HG03097 (cell line): ENCODE results near the gene PICK1.

Source experiments
- ATAC-seq: cut with Tn5 transposase; IDR thresholded peaks from one replicate; pipeline ENCODE4 v1.9.1; 2021; ENCODE audit not compliant: unreplicated experiment, low FRiP score

The PICK1 gene

GRCh38 chr22:38046070-38046748, 11.0 kb upstream of the PICK1 start:
- no peak for ATAC-seq

- ATAC-seq: no peak
Measured at GRCh38 chr22:38049812-38050619, 7.2 kb upstream of the PICK1 start.

- no peak for ATAC-seq
Measured at GRCh38 chr22:38050720-38051119, 6.5 kb upstream of the PICK1 start.

- ATAC-seq: no peak
Measured at GRCh38 chr22:38051261-38051660, 5.9 kb upstream of the PICK1 start.

GRCh38 chr22:38051900-38052862, 5.0 kb upstream of the PICK1 start:
- ATAC-seq: no peak

GRCh38 chr22:38062791-38063190, 5.6 kb downstream of the PICK1 start:
- ATAC-seq: no peak

GRCh38 chr22:38065539-38065938, 8.3 kb downstream of the PICK1 start:
- ATAC-seq: no peak

- no peak for ATAC-seq
Measured at GRCh38 chr22:38066381-38067027, 9.3 kb downstream of the PICK1 start.

- ATAC-seq: no peak
Measured at GRCh38 chr22:38067028-38067415, 9.8 kb downstream of the PICK1 start.

- ATAC-seq: no peak
Measured at GRCh38 chr22:38067761-38068360, 10.7 kb downstream of the PICK1 start.

GRCh38 chr22:38068641-38069371, 11.6 kb downstream of the PICK1 start:
- ATAC-seq: no peak

- ATAC-seq: no peak
Measured at GRCh38 chr22:38069372-38070249, 12.4 kb downstream of the PICK1 start.

- ATAC-seq: no peak
Measured at GRCh38 chr22:38070250-38070921, 13.2 kb downstream of the PICK1 start.

GRCh38 chr22:38071421-38072321, 14.5 kb downstream of the PICK1 start:
- no peak for ATAC-seq

- ATAC-seq: no peak
Measured at GRCh38 chr22:38072322-38073149, 15.3 kb downstream of the PICK1 start.
